Measurements from ENCODE around the gene ADGRV1. TPM values are rescaled to one million over a fixed set of nuclear protein-coding genes. Genes with fewer than 3 reads are reported as not detected.
A peak's percentile ranks its signal among the peaks of the same experiment; 100 is the strongest.

The ADGRV1 gene
- total RNA-seq, 1 experiment from 2014 or later = 64.8 TPM

- Mint-ChIP-seq H3K4me1 (peaks cover 13 to 15% of the 10 kb centered on the region in 2 experiments), H3K27me3 (ENCODE audit: low read depth) (no peaks in the 10 kb centered on the region), H3K4me3 (no peak overlapping the region), H3K36me3 (ENCODE audit: insufficient read depth in 1 of 3, low read depth in 3 of 3) (peaks cover 25 to 35% (median 26%) of the 10 kb centered on the region in 3 experiments), H3K9me3 (peaks cover 9 to 12% of the 10 kb centered on the region in 2 experiments; a peak in 3 of 5 replicates), H3K27ac (peak overlapping the region; percentile 14 to 53 (median 46))
- no peak overlapping the region for H3K18ac ChIP-seq (ENCODE audit: insufficient read length, low read depth, low read length)
- no peak overlapping the region for H2AFZ ChIP-seq (ENCODE audit: low read length)
- no peak overlapping the region for H2BK120ac ChIP-seq (ENCODE audit: low read depth, low read length, poor library complexity, severe bottlenecking)
- no CpG with 5 or more reads among the region's 8 CpGs for WGBS (ENCODE audit: extremely low coverage, insufficient read length, low lambda C conversion rate)
- no peak overlapping the region for H3K56ac ChIP-seq (ENCODE audit: insufficient read length, low read depth, low read length)
- H4K20me1 ChIP-seq (ENCODE audit: control insufficient read depth, insufficient read depth, insufficient read length) = no peaks in the 10 kb centered on the region
- no peak for DNase-seq
- no peaks in the 10 kb centered on the region for H3K79me2 ChIP-seq (ENCODE audit: insufficient read depth, low read length)
- H3K14ac ChIP-seq (ENCODE audit: insufficient read depth, low read length) = no peak overlapping the region
- no peak overlapping the region for H4K5ac ChIP-seq (ENCODE audit: insufficient read length, low read depth, low read length)
- no peak overlapping the region for H3K23ac ChIP-seq (ENCODE audit: insufficient read length, low read depth, low read length)
- no peak for TF ChIP-seq CTCF (conservative IDR thresholded peaks at IDR 0.05)
- H3K4me2 ChIP-seq (ENCODE audit: insufficient read depth, insufficient read length, low read length) = no peak overlapping the region
- no peak overlapping the region for H3K4ac ChIP-seq (ENCODE audit: low read depth, low read length)
- H3K23me2 ChIP-seq (ENCODE audit: insufficient read length, low read depth, low read length, poor library complexity, severe bottlenecking) = no peaks in the 10 kb centered on the region
- H2BK20ac ChIP-seq (ENCODE audit: low read depth, low read length, poor library complexity, severe bottlenecking) = no peak overlapping the region
- no peaks in the 10 kb centered on the region for H3K27me3 ChIP-seq (ENCODE audit: insufficient read depth, low read length)
- no peak overlapping the region for H2BK15ac ChIP-seq (ENCODE audit: low read depth, low read length)
- H3K9ac ChIP-seq (ENCODE audit: extremely low read depth, insufficient read length, low read length) = no peak overlapping the region
- H3K27ac ChIP-seq (ENCODE audit: insufficient read length, low read depth, low read length) = no peak overlapping the region
- H4K91ac ChIP-seq (ENCODE audit: insufficient read length, low read depth, low read length) = no peak overlapping the region
- no peak overlapping the region for H4K8ac ChIP-seq (replicated peaks; ENCODE audit: insufficient read length, low read depth, low read length)
- H2AK5ac ChIP-seq (ENCODE audit: insufficient read length, low read length) = no peak overlapping the region
- H3T11ph ChIP-seq (ENCODE audit: low read length) = no peak overlapping the region
- no peak overlapping the region for H2BK5ac ChIP-seq (ENCODE audit: insufficient read length, low read length)
- 0 out of 2 replicates have a peak, but pooled peaks cover 5% of the 10 kb centered on the region for H3K4me1 ChIP-seq (ENCODE audit: insufficient read depth, low read length)
- H3K79me1 ChIP-seq (ENCODE audit: insufficient read depth, low read depth, low read length, poor library complexity, severe bottlenecking) = no peaks in the 10 kb centered on the region
- no peak overlapping the region for H2BK12ac ChIP-seq (ENCODE audit: insufficient read length, low read depth, low read length)
- no peaks in the 10 kb centered on the region for H3K9me3 ChIP-seq (ENCODE audit: control insufficient read depth, low read depth, low read length)
Measured at GRCh38 chr5:91106842-91107511, 548.4 kb downstream of the ADGRV1 start.

Data from H9 (cell line).